ENCODE results near the gene IGSF3. TPM values are rescaled to one million over a fixed set of nuclear protein-coding genes. Genes with fewer than 3 reads are reported as not detected.
"Not testable (repeated sequence)": the region's sequence is repeated elsewhere in the genome, so short reads cannot be mapped to it uniquely, and the experiment has no call there.

IGSF3 gene
- total RNA-seq, 2 experiments from 2014 or later, result 0.08 to 0.22 TPM

DNA sequence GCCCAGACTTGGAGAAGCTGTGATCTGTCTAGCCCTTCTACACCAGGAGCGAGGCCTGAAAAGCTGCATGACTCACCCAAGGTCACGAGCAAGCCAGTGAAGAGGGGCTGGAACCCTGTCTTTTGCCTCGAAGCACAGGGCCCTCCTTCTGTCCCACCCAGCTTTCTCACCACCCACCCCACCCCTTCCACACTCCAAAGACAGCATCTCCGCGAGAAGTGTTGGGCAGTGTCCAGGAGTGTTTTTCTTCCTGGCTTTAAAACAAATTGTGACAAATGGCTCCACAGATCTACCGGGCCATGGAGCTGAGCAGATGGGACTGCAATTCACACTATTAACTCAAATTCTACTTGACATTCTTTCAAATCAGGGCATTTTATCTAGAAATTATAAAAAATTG, 30.9 kb downstream of the IGSF3 start:
- H3K4me1 Mint-ChIP-seq (ENCODE audit: low read depth); POLR2A ChIA-PET; ATAC-seq (ENCODE audit: poor library complexity); H3K27me3 ChIP-seq (ENCODE audit: control insufficient read depth in 1 of 2, insufficient read depth in 2 of 2, low read length in 2 of 2); H3K27ac Mint-ChIP-seq; intact Hi-C loops (cut with DNase I, micrococcal nuclease); H3K9me3 ChIP-seq (ENCODE audit: control insufficient read depth in 1 of 2, insufficient read depth in 1 of 2, low read length in 2 of 2); H3K27ac ChIP-seq (ENCODE audit: low read depth in 1 of 2, low read length in 2 of 2); H3K36me3 ChIP-seq (ENCODE audit: insufficient read depth, low read length); DNase-seq; H3K4me3 ChIP-seq (ENCODE audit: low read length); H3K27me3 Mint-ChIP-seq; H3K4me3 Mint-ChIP-seq; CTCF ChIA-PET; H3K9me3 Mint-ChIP-seq; H3K36me3 Mint-ChIP-seq (ENCODE audit: low read depth); H3K4me1 ChIP-seq (ENCODE audit: insufficient read depth, low read length): not testable (repeated sequence)

DNA sequence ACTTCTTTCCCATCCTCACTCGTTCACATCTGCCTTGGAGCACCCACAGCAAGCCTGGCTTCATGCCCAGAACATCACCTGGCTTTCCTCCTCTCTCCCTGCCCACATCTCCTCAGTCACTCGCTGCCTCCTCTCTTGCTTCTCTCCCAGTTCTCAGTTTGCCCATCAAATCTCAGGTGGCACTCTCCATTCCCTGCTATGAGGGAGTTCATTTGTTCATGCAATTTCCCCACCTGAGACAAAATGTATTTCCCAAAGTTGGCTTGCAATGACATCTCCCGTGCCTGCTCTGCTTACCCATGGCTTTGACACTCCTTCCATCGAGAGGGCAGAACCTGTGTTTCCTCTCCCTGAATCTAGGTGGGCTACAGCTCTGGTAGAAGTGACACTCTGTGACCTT, 33.1 kb downstream of the IGSF3 start:
- H3K36me3 ChIP-seq (ENCODE audit: insufficient read depth, low read length); H3K4me3 Mint-ChIP-seq; H3K4me1 ChIP-seq (ENCODE audit: insufficient read depth, low read length); POLR2A ChIA-PET; H3K27ac Mint-ChIP-seq; H3K9me3 ChIP-seq (ENCODE audit: control insufficient read depth in 1 of 2, insufficient read depth in 1 of 2, low read length in 2 of 2); H3K4me1 Mint-ChIP-seq (ENCODE audit: low read depth); H3K27me3 Mint-ChIP-seq; H3K27me3 ChIP-seq (ENCODE audit: control insufficient read depth in 1 of 2, insufficient read depth in 2 of 2, low read length in 2 of 2); CTCF ChIA-PET; DNase-seq; H3K4me3 ChIP-seq (ENCODE audit: low read length); H3K9me3 Mint-ChIP-seq; H3K27ac ChIP-seq (ENCODE audit: low read depth in 1 of 2, low read length in 2 of 2); intact Hi-C loops (cut with DNase I, micrococcal nuclease); ATAC-seq (ENCODE audit: poor library complexity); H3K36me3 Mint-ChIP-seq (ENCODE audit: low read depth): not testable (repeated sequence)

DNA sequence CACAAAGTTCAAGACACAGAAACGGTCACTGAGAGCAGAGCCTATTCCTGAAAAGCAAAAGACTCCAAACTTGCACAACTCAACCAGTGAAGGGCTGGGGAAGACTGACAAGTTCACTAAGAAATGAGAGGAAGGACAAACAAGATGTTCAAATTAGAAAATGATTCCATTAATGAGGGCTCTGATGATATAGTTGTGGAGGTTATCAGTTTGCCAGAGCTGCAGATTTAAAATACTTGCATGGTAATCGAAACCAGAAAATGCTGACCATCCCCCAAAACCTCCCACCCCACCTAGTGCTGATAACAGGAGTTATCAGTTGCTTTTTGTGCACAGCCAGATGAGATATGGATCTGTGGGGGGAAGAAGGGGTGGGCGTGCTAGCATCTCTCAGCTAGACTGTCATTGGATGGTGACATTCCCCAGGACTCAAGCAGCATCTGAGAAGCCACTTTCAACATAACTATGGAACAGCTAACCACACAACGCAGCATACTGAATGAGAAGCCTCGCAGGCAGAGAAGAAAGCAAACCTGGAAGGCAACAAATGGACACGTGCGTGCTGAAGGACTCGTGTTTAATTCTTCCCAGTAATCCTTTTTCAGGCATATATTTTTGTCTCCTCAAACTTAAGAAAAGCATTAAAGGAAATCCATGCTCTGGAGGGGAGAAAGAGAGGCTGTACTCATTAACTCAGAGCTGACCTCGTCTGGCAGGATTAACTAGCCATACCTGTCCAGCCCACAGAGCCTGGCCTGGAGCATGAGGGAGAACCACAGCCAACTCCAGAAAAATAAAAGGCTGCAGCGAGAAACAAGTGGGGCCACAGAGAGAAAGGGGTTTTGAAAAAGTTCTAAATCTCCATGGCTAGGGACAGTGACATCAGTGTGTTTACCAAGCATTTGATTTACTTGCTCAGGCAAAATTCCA, 35.3 kb downstream of the IGSF3 start:
- ATAC-seq (ENCODE audit: poor library complexity); DNase-seq; H3K9me3 Mint-ChIP-seq; H3K27me3 ChIP-seq (ENCODE audit: control insufficient read depth in 1 of 2, insufficient read depth in 2 of 2, low read length in 2 of 2); POLR2A ChIA-PET; CTCF ChIA-PET; intact Hi-C loops (cut with DNase I, micrococcal nuclease); H3K36me3 Mint-ChIP-seq (ENCODE audit: low read depth); H3K4me1 ChIP-seq (ENCODE audit: insufficient read depth, low read length); H3K4me1 Mint-ChIP-seq (ENCODE audit: low read depth); H3K27ac ChIP-seq (ENCODE audit: low read depth in 1 of 2, low read length in 2 of 2); H3K4me3 Mint-ChIP-seq; H3K4me3 ChIP-seq (ENCODE audit: low read length); H3K27me3 Mint-ChIP-seq; H3K36me3 ChIP-seq (ENCODE audit: insufficient read depth, low read length); H3K9me3 ChIP-seq (ENCODE audit: control insufficient read depth in 1 of 2, insufficient read depth in 1 of 2, low read length in 2 of 2); H3K27ac Mint-ChIP-seq: not testable (repeated sequence)

DNA sequence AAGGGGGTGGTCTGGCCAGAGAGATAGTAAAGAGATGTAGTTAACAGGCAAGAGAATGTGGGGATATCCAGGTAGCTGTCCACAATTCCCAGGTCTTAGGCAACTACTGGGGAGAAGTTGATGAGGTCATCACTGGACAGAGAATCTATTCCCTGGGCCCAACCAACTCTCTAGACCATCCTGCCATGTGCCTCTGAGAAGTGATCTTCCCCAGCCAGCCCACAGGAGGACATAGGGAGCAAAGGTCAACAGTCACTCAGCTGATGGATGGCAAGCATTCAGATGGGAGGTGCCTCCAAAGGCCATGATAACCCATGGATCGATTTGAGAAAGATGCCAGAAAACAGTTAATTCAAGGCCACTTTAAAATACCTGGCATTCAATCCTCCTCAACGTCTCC, 36.0 kb downstream of the IGSF3 start:
- DNase-seq; H3K27me3 ChIP-seq (ENCODE audit: control insufficient read depth in 1 of 2, insufficient read depth in 2 of 2, low read length in 2 of 2); H3K27me3 Mint-ChIP-seq; H3K4me1 Mint-ChIP-seq (ENCODE audit: low read depth); H3K4me3 ChIP-seq (ENCODE audit: low read length); H3K9me3 ChIP-seq (ENCODE audit: control insufficient read depth in 1 of 2, insufficient read depth in 1 of 2, low read length in 2 of 2); ATAC-seq (ENCODE audit: poor library complexity); H3K4me3 Mint-ChIP-seq; H3K27ac Mint-ChIP-seq; POLR2A ChIA-PET; CTCF ChIA-PET; H3K9me3 Mint-ChIP-seq; intact Hi-C loops (cut with DNase I, micrococcal nuclease); H3K27ac ChIP-seq (ENCODE audit: low read depth in 1 of 2, low read length in 2 of 2); H3K36me3 ChIP-seq (ENCODE audit: insufficient read depth, low read length); H3K36me3 Mint-ChIP-seq (ENCODE audit: low read depth); H3K4me1 ChIP-seq (ENCODE audit: insufficient read depth, low read length): not testable (repeated sequence)

DNA sequence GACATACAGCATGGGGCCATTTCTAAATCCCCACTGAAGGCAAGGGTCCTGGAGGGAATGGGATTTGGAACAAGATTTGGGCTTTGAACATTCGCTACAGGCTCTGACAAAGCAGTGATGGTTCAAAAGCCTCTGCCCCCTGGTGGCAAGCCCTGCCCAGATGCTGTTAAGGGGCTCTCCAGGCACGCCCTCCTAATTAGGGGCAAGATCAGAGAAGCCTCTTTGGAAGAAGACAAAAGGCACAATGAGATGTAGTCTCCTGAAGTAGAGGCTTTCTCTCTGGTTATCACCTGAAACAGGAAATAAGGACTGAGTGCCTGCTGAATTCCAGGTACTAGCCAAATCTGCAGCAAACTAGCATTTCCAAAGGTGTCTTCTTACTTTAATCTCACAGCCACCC, 37.5 kb downstream of the IGSF3 start:
- CTCF ChIA-PET; H3K4me1 ChIP-seq (ENCODE audit: insufficient read depth, low read length); intact Hi-C loops (cut with DNase I, micrococcal nuclease); H3K9me3 Mint-ChIP-seq; H3K4me1 Mint-ChIP-seq (ENCODE audit: low read depth); H3K27ac Mint-ChIP-seq; H3K4me3 Mint-ChIP-seq; H3K9me3 ChIP-seq (ENCODE audit: control insufficient read depth in 1 of 2, insufficient read depth in 1 of 2, low read length in 2 of 2); H3K27ac ChIP-seq (ENCODE audit: low read depth in 1 of 2, low read length in 2 of 2); H3K27me3 ChIP-seq (ENCODE audit: control insufficient read depth in 1 of 2, insufficient read depth in 2 of 2, low read length in 2 of 2); DNase-seq; H3K36me3 ChIP-seq (ENCODE audit: insufficient read depth, low read length); H3K4me3 ChIP-seq (ENCODE audit: low read length); H3K27me3 Mint-ChIP-seq; POLR2A ChIA-PET; H3K36me3 Mint-ChIP-seq (ENCODE audit: low read depth); ATAC-seq (ENCODE audit: poor library complexity): not testable (repeated sequence)

DNA sequence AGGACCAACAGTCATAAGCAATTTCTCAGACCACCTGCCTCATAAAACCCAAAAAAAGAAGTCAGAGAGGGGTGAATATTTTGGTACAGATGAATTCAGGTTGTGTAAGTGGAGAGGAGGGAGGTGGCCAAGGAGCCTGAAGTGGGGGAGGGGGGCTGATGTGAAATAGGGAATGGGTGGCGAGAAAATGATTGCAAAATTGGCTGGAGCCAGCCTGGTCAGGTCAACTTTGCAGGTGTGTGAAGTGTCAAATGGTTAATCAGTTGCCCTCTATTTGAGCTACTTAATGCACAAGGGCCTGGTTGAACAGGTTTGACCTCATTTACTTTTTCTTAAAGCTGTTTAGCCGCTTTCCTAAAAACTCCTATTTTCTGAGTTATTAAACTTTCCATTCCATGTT, 38.1 kb downstream of the IGSF3 start:
- DNase-seq; H3K4me1 Mint-ChIP-seq (ENCODE audit: low read depth); intact Hi-C loops (cut with DNase I, micrococcal nuclease); CTCF ChIA-PET; H3K27ac ChIP-seq (ENCODE audit: low read depth in 1 of 2, low read length in 2 of 2); H3K9me3 Mint-ChIP-seq; H3K9me3 ChIP-seq (ENCODE audit: control insufficient read depth in 1 of 2, insufficient read depth in 1 of 2, low read length in 2 of 2); H3K36me3 ChIP-seq (ENCODE audit: insufficient read depth, low read length); POLR2A ChIA-PET; H3K4me3 Mint-ChIP-seq; H3K4me3 ChIP-seq (ENCODE audit: low read length); H3K27me3 Mint-ChIP-seq; H3K36me3 Mint-ChIP-seq (ENCODE audit: low read depth); H3K27me3 ChIP-seq (ENCODE audit: control insufficient read depth in 1 of 2, insufficient read depth in 2 of 2, low read length in 2 of 2); ATAC-seq (ENCODE audit: poor library complexity); H3K4me1 ChIP-seq (ENCODE audit: insufficient read depth, low read length); H3K27ac Mint-ChIP-seq: not testable (repeated sequence)
